Glomerular visceral epithelial cell (primary cell): ENCODE data around the gene DNAJC17.

Experiments used
- DNase-seq: peaks from one replicate; pipeline ENCODE4 v3.0.0-alpha.2; 2016; ENCODE audit errors: extremely low spot score

The DNAJC17 gene

GRCh38 chr15:40766906-40767837, 40.1 kb downstream of the DNAJC17 start:
- peak; percentile 75 for DNase-seq

GRCh38 chr15:40766194-40766815, 41.0 kb downstream of the DNAJC17 start:
- DNase-seq, result no peak

- DNase-seq, result no peak
Observed at GRCh38 chr15:40764629-40765103, 42.6 kb downstream of the DNAJC17 start.

- peak; percentile 72 for DNase-seq
Observed at GRCh38 chr15:40763801-40764628, 43.3 kb downstream of the DNAJC17 start, which contains the start of gene GCHFR. Gene GCHFR, plus strand, starts transcription at chr15:40764068. Its CDS starts 113 bp downstream, at chr15:40764181.

GRCh38 chr15:40762919-40763800, 44.1 kb downstream of the DNAJC17 start:
- peak; percentile 73 for DNase-seq

- no peak for DNase-seq
Observed at GRCh38 chr15:40759961-40760360, 47.3 kb downstream of the DNAJC17 start.

GRCh38 chr15:40756938-40757337, 50.3 kb downstream of the DNAJC17 start:
- DNase-seq, result no peak

- no peak for DNase-seq
Observed at GRCh38 chr15:40755812-40756208, 51.5 kb downstream of the DNAJC17 start.

GRCh38 chr15:40754883-40755811, 52.1 kb downstream of the DNAJC17 start, which contains the start of gene RMDN3:
Gene RMDN3, minus strand, starts transcription at chr15:40755254. Its CDS starts 471 bp downstream, at chr15:40754783.
- DNase-seq, result peak; percentile 95

- no peak for DNase-seq
Observed at GRCh38 chr15:40754574-40754882, 52.7 kb downstream of the DNAJC17 start.

- no peak for DNase-seq
Observed at GRCh38 chr15:40751745-40752144, 55.5 kb downstream of the DNAJC17 start.

- no peak for DNase-seq
Observed at GRCh38 chr15:40750885-40751284, 56.4 kb downstream of the DNAJC17 start.

GRCh38 chr15:40749151-40749630, 58.1 kb downstream of the DNAJC17 start:
- DNase-seq, result no peak

- no peak for DNase-seq
Observed at GRCh38 chr15:40747685-40748631, 59.3 kb downstream of the DNAJC17 start.

- no peak for DNase-seq
Observed at GRCh38 chr15:40746916-40747418, 60.3 kb downstream of the DNAJC17 start.

GRCh38 chr15:40744815-40745152, 62.5 kb downstream of the DNAJC17 start:
- no peak for DNase-seq

GRCh38 chr15:40743921-40744814, 63.1 kb downstream of the DNAJC17 start:
- peak; percentile 68 for DNase-seq
